ENCODE results near the gene CEBPE.

DNA sequence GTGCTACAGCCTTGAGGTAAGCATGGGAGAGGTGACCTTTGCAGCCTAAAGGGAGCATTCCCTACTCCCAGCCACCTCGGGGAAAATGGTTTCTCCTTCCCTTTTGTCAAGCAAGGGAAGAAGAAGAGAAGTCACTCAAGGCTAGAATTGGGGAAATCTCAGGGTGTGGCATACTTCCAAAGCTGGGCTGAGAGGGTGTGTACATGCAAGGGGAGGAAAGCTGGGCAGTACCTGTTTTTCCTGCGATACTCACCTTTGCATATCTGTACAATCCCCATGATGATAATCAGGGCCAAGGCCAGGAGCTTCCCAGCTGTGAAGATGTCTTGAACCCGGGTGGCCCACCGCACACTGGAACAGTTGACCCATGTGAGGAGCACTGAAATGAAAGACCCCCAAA, 23.8 kb upstream of the CEBPE start:
- TF ChIP-seq, protein P1, sequence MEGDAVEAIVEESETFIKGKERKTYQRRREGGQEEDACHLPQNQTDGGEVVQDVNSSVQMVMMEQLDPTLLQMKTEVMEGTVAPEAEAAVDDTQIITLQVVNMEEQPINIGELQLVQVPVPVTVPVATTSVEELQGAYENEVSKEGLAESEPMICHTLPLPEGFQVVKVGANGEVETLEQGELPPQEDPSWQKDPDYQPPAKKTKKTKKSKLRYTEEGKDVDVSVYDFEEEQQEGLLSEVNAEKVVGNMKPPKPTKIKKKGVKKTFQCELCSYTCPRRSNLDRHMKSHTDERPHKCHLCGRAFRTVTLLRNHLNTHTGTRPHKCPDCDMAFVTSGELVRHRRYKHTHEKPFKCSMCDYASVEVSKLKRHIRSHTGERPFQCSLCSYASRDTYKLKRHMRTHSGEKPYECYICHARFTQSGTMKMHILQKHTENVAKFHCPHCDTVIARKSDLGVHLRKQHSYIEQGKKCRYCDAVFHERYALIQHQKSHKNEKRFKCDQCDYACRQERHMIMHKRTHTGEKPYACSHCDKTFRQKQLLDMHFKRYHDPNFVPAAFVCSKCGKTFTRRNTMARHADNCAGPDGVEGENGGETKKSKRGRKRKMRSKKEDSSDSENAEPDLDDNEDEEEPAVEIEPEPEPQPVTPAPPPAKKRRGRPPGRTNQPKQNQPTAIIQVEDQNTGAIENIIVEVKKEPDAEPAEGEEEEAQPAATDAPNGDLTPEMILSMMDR (conservative IDR thresholded peaks at IDR 0.05; ENCODE audit: low read length) = no peak
- TF ChIP-seq EZH2phosphoT487 (IDR thresholded peaks at IDR 0.05; ENCODE audit: borderline replicate concordance, low read depth, low read length) = no peak
